H9 (cell line): ENCODE results near the gene RNF217. TPM values are rescaled to one million over a fixed set of nuclear protein-coding genes. Genes with fewer than 3 reads are reported as not detected.

Experiments used
- DNase-seq: peaks from one replicate; pipeline ENCODE4 v3.0.0-alpha.2; 2017
- H2AFZ ChIP-seq: one replicate; pipeline ENCODE4 v1.6.1; 2013; ENCODE audit warnings: mild to moderate bottlenecking, low read length, control low read depth, moderate library complexity
- H2AK5ac ChIP-seq: 2 replicates; pipeline ENCODE4 v1.6.1; 2013; ENCODE audit warnings: low read length, control low read depth, mixed read lengths; ENCODE audit not compliant: insufficient read length
- H2BK120ac ChIP-seq: one replicate; pipeline ENCODE4 v1.6.1; 2013; ENCODE audit warnings: low read depth, mild to moderate bottlenecking, low read length, control low read depth, inconsistent platforms; ENCODE audit not compliant: poor library complexity, severe bottlenecking
- H2BK12ac ChIP-seq: 2 replicates; pipeline ENCODE4 v1.6.1; 2013; ENCODE audit warnings: low read length, control low read depth, mixed read lengths, low read depth; ENCODE audit not compliant: insufficient read length
- H2BK15ac ChIP-seq: 2 replicates; pipeline ENCODE4 v1.6.1; 2013; ENCODE audit warnings: low read depth, low read length, control low read depth
- H2BK20ac ChIP-seq: one replicate; pipeline ENCODE4 v1.6.1; 2013; ENCODE audit warnings: low read depth, mild to moderate bottlenecking, low read length, control low read depth, inconsistent platforms; ENCODE audit not compliant: poor library complexity, severe bottlenecking
- H2BK5ac ChIP-seq: 2 replicates; pipeline ENCODE4 v1.6.1; 2013; ENCODE audit warnings: low read length, control low read depth, mixed read lengths; ENCODE audit not compliant: insufficient read length
- H3K14ac ChIP-seq: 2 replicates; pipeline ENCODE4 v1.6.1; 2013; ENCODE audit warnings: low read length, control low read depth; ENCODE audit not compliant: insufficient read depth
- H3K18ac ChIP-seq: 2 replicates; pipeline ENCODE4 v1.6.1; 2013; ENCODE audit warnings: low read depth, mild to moderate bottlenecking, mixed read lengths, low read length, control low read depth; ENCODE audit not compliant: insufficient read length
- H3K23ac ChIP-seq: 2 replicates; pipeline ENCODE4 v1.6.1; 2013; ENCODE audit warnings: low read length, control low read depth, mixed read lengths, low read depth; ENCODE audit not compliant: insufficient read length
- H3K23me2 ChIP-seq: 2 replicates; pipeline ENCODE4 v1.6.1; 2013; ENCODE audit warnings: low read depth, mild to moderate bottlenecking, mixed read lengths, low read length, control low read depth; ENCODE audit not compliant: insufficient read length, poor library complexity, severe bottlenecking
- H3K27ac ChIP-seq: 2 replicates; pipeline ENCODE4 v1.5.1; 2013; ENCODE audit warnings: low read length, control low read depth, mixed read lengths, low read depth; ENCODE audit not compliant: insufficient read length
- H3K27me3 ChIP-seq: 2 replicates; pipeline ENCODE4 v1.6.1; 2013; ENCODE audit warnings: low read length, control low read depth, inconsistent platforms; ENCODE audit not compliant: insufficient read depth
- H3K4ac ChIP-seq: 2 replicates; pipeline ENCODE4 v1.6.1; 2013; ENCODE audit warnings: low read depth, mild to moderate bottlenecking, control low read depth, inconsistent platforms, low read length, moderate library complexity
- H3K4me1 ChIP-seq: 2 replicates; pipeline ENCODE4 v1.6.1; 2013; ENCODE audit warnings: low read length, control low read depth, inconsistent platforms; ENCODE audit not compliant: insufficient read depth
- H3K4me2 ChIP-seq: 2 replicates; pipeline ENCODE4 v1.6.1; 2013; ENCODE audit warnings: low read length, control low read depth, mixed read lengths; ENCODE audit not compliant: insufficient read length, insufficient read depth
- H3K56ac ChIP-seq: 2 replicates; pipeline ENCODE4 v1.6.1; 2013; ENCODE audit warnings: low read depth, mild to moderate bottlenecking, mixed read lengths, low read length, control low read depth; ENCODE audit not compliant: insufficient read length
- H3K79me1 ChIP-seq: 2 replicates; pipeline ENCODE4 v1.6.1; 2013; ENCODE audit warnings: low read depth, mild to moderate bottlenecking, moderate library complexity, low read length, control low read depth, inconsistent platforms; ENCODE audit not compliant: insufficient read depth, poor library complexity, severe bottlenecking
- H3K79me2 ChIP-seq: 2 replicates; pipeline ENCODE4 v1.6.1; 2013; ENCODE audit warnings: low read length, control low read depth, inconsistent platforms; ENCODE audit not compliant: insufficient read depth
- H3K9ac ChIP-seq: 2 replicates; pipeline ENCODE4 v1.6.1; 2013; ENCODE audit warnings: low read length, control low read depth, mixed read lengths; ENCODE audit not compliant: insufficient read length; ENCODE audit errors: extremely low read depth
- H3K9me3 ChIP-seq: one replicate; pipeline ENCODE4 v1.6.1; 2013; ENCODE audit warnings: low read depth, low read length, inconsistent platforms; ENCODE audit not compliant: control insufficient read depth
- H3T11ph ChIP-seq: one replicate; pipeline ENCODE4 v1.6.1; 2013; ENCODE audit warnings: mild to moderate bottlenecking, low read length, control low read depth, inconsistent platforms
- H4K20me1 ChIP-seq: one replicate; pipeline ENCODE4 v1.6.1; 2013; ENCODE audit not compliant: control insufficient read depth, insufficient read length, insufficient read depth
- H4K5ac ChIP-seq: 2 replicates; pipeline ENCODE4 v1.6.1; 2013; ENCODE audit warnings: low read depth, mild to moderate bottlenecking, mixed read lengths, low read length, control low read depth; ENCODE audit not compliant: insufficient read length
- H4K8ac ChIP-seq: replicated peaks from 2 replicates; pipeline ENCODE4 v1.6.1; 2013; ENCODE audit warnings: low read length, control low read depth, mixed read lengths, low read depth; ENCODE audit not compliant: insufficient read length
- H4K91ac ChIP-seq: 2 replicates; pipeline ENCODE4 v1.6.1; 2013; ENCODE audit warnings: low read depth, mild to moderate bottlenecking, moderate library complexity, mixed read lengths, low read length, control low read depth; ENCODE audit not compliant: insufficient read length
- H3K27ac Mint-ChIP-seq, 3 experiments: 2 replicates in 2 of 3; 3 replicates in 1 of 3; pipeline ENCODE4 v1.8.0; 2020 to 2021; ENCODE audit warnings: mixed read lengths in 3 of 3, mild to moderate bottlenecking in 1 of 3, moderate library complexity in 1 of 3
- H3K27me3 Mint-ChIP-seq: 2 replicates; pipeline ENCODE4 v1.8.0; 2021; ENCODE audit warnings: low read depth, mild to moderate bottlenecking, moderate library complexity, mixed read lengths
- H3K36me3 Mint-ChIP-seq, 3 experiments: 2 replicates in 2 of 3; 3 replicates in 1 of 3; pipeline ENCODE4 v1.8.0; 2020 to 2021; ENCODE audit warnings: low read depth in 3 of 3, mixed read lengths in 3 of 3; ENCODE audit not compliant: insufficient read depth in 1 of 3
- H3K4me1 Mint-ChIP-seq, 2 experiments: 2 replicates each; pipeline ENCODE4 v1.8.0; 2020; ENCODE audit warnings: mixed read lengths in 2 of 2
- H3K4me3 Mint-ChIP-seq, 2 experiments: 2 replicates in 1 of 2; 3 replicates in 1 of 2; pipeline ENCODE4 v1.8.0; 2020 to 2021; ENCODE audit warnings: mild to moderate bottlenecking in 2 of 2, mixed read lengths in 2 of 2, moderate library complexity in 1 of 2
- H3K9me3 Mint-ChIP-seq, 2 experiments: 2 replicates in 1 of 2; 3 replicates in 1 of 2; pipeline ENCODE4 v1.8.0; 2020; ENCODE audit warnings: mild to moderate bottlenecking in 2 of 2, mixed read lengths in 2 of 2, moderate library complexity in 1 of 2
- WGBS: extraction: QIAGEN DNeasy Blood & Tissue Kit; methylation state at CpG from one replicate; pipeline ENCODE4 v1.1.7; 2013; ENCODE audit warnings: missing lambda C conversion rate, low lambda C conversion rate, mixed read lengths; ENCODE audit not compliant: insufficient read length; ENCODE audit errors: extremely low coverage; 5-methylcytosine and 5-hydroxymethylcytosine counted together
- total RNA-seq: library from RNA; stranded (reverse); gene quantifications from 2 replicates; pipeline ENCODE4 v1.2.1, GENCODE V29; 2021
- TF ChIP-seq, protein P1 (sequence below): fragments of 200-600 bp; sonication (generic); conservative IDR thresholded peaks from 3 replicates; pipeline ENCODE4 v1.8.0; 2021; ENCODE audit warnings: antibody characterized with exemption, mild to moderate bottlenecking

Gene RNF217
- total RNA-seq, 1 experiment from 2014 or later: 9.6 TPM

- TF ChIP-seq, protein P1, sequence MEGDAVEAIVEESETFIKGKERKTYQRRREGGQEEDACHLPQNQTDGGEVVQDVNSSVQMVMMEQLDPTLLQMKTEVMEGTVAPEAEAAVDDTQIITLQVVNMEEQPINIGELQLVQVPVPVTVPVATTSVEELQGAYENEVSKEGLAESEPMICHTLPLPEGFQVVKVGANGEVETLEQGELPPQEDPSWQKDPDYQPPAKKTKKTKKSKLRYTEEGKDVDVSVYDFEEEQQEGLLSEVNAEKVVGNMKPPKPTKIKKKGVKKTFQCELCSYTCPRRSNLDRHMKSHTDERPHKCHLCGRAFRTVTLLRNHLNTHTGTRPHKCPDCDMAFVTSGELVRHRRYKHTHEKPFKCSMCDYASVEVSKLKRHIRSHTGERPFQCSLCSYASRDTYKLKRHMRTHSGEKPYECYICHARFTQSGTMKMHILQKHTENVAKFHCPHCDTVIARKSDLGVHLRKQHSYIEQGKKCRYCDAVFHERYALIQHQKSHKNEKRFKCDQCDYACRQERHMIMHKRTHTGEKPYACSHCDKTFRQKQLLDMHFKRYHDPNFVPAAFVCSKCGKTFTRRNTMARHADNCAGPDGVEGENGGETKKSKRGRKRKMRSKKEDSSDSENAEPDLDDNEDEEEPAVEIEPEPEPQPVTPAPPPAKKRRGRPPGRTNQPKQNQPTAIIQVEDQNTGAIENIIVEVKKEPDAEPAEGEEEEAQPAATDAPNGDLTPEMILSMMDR: no peak
- Histone ChIP-seq H3K9ac (no peak overlapping the region), H3K27ac (no peak overlapping the region), H2BK5ac (no peak overlapping the region), H3K23me2 (no peaks in the 10 kb centered on the region), H2BK120ac (no peak overlapping the region), H3T11ph (no peak overlapping the region), H2BK20ac (no peak overlapping the region), H2AFZ (no peak overlapping the region), H4K5ac (no peak overlapping the region), H2BK15ac (no peak overlapping the region), H2AK5ac (no peak overlapping the region), H3K23ac (no peak overlapping the region), H3K79me1 (no peaks in the 10 kb centered on the region), H3K79me2 (no peaks in the 10 kb centered on the region), H3K56ac (no peak overlapping the region), H3K4ac (no peak overlapping the region), H4K91ac (no peak overlapping the region), H2BK12ac (no peak overlapping the region), H3K14ac (no peak overlapping the region), H3K18ac (no peak overlapping the region), H3K27me3 (no peaks in the 10 kb centered on the region), H3K4me2 (no peak overlapping the region), H4K8ac (no peak overlapping the region), H3K9me3 (no peaks in the 10 kb centered on the region), H3K4me1 (no peaks in the 10 kb centered on the region; the same call in 1 of the 2 replicates), H4K20me1 (no peaks in the 10 kb centered on the region)
- Mint-ChIP-seq H3K36me3 (no peaks in the 10 kb centered on the region), H3K4me3 (no peak overlapping the region), H3K9me3 (no peaks in the 10 kb centered on the region), H3K27ac (no peak overlapping the region), H3K4me1 (peaks cover 8% of the 10 kb centered on the region in 2 experiments), H3K27me3 (no peaks in the 10 kb centered on the region)
- no CpG with 5 or more reads among the region's 4 CpGs for WGBS
- DNase-seq: no peak
Measured at GRCh38 chr6:125050663-125051318, 88.6 kb downstream of the RNF217 start.
